ENCODE data around the gene ACLY.

ACLY gene

DNA sequence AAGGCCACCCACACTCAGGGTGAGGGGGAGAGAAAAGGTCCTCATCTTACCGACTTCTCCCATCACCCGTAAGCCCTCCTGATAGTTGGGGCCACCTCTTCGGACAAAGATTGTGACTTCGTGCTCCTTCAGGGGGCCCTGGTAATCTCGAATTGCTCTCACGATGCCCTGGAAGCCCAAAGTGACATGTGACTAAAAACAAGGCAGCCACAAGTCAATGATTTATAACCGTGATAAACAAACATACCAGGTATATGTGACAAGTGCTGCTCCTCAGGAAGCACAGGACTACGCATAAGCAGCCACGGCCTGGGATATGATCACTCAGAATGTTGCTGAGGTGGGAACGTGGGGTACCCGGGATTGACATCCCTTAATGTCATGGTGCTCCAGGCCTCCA is 17.1 kb downstream of the ACLY start:
- Histone ChIP-seq H3K4me2 (ENCODE audit: low read length) (no peak overlapping the region), H3K4me1 (ENCODE audit: insufficient read depth, low read length, severe bottlenecking) (no peaks in the 10 kb centered on the region), H3K27ac (ENCODE audit: low read depth, low read length, poor library complexity, severe bottlenecking) (no peak overlapping the region), H3K9me3 (ENCODE audit: low read length) (no peaks in the 10 kb centered on the region), H4K20me1 (ENCODE audit: insufficient read depth, low read length) (no peaks in the 10 kb centered on the region), H3K27me3 (ENCODE audit: insufficient read depth, low read length) (no peaks in the 10 kb centered on the region), H2AFZ (ENCODE audit: low read length) (no peak overlapping the region), H3K4me3 (ENCODE audit: low read depth, low read length, poor library complexity, severe bottlenecking) (no peak overlapping the region), H3K9ac (ENCODE audit: low read length) (no peak overlapping the region), H3K9me2 (ENCODE audit: low read depth, low read length) (no peaks in the 10 kb centered on the region), H3K79me2 (ENCODE audit: insufficient read depth, low read length) (no peaks in the 10 kb centered on the region), H3K36me3 (ENCODE audit: insufficient read depth, low read length) (peaks cover 96% of the 10 kb centered on the region), H3F3A (ENCODE audit: insufficient read depth, low read length) (no peaks in the 10 kb centered on the region)
- TF ChIP-seq, protein P1, sequence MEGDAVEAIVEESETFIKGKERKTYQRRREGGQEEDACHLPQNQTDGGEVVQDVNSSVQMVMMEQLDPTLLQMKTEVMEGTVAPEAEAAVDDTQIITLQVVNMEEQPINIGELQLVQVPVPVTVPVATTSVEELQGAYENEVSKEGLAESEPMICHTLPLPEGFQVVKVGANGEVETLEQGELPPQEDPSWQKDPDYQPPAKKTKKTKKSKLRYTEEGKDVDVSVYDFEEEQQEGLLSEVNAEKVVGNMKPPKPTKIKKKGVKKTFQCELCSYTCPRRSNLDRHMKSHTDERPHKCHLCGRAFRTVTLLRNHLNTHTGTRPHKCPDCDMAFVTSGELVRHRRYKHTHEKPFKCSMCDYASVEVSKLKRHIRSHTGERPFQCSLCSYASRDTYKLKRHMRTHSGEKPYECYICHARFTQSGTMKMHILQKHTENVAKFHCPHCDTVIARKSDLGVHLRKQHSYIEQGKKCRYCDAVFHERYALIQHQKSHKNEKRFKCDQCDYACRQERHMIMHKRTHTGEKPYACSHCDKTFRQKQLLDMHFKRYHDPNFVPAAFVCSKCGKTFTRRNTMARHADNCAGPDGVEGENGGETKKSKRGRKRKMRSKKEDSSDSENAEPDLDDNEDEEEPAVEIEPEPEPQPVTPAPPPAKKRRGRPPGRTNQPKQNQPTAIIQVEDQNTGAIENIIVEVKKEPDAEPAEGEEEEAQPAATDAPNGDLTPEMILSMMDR (IDR thresholded peaks at IDR 0.05; ENCODE audit: low read length): no peak
- TF ChIP-seq EZH2 (IDR thresholded peaks at IDR 0.05; ENCODE audit: borderline replicate concordance, low read length): no peak

DNA sequence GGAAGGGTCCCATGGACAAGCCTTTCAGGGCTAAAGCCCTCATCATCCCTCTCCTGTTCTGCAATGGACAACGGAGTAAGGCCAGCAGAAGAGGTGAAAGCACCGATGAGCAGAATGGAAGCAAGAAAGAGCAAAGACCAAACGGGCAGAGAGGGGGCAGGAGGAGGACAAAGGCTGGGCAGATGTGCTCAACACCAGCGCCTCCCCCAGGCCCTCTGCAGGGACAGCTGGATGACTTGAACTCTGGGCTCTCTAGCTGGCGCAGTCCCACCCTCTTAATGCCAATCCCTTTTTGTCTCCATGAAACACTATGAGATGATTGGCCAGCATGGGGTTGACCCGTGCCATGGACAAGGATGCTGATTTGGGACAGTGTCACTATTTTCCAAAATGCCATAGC is 22.0 kb downstream of the ACLY start:
- peaks cover 98% of the 10 kb centered on the region for H3K36me3 ChIP-seq (ENCODE audit: insufficient read depth, low read length)
- no peaks in the 10 kb centered on the region for H3F3A ChIP-seq (ENCODE audit: insufficient read depth, low read length)
- no peaks in the 10 kb centered on the region for H3K4me1 ChIP-seq (ENCODE audit: insufficient read depth, low read length, severe bottlenecking)
- no peaks in the 10 kb centered on the region for H4K20me1 ChIP-seq (ENCODE audit: insufficient read depth, low read length)
- H3K9me2 ChIP-seq (ENCODE audit: low read depth, low read length): no peaks in the 10 kb centered on the region
- no peak overlapping the region for H3K4me2 ChIP-seq (ENCODE audit: low read length)
- TF ChIP-seq EZH2 (IDR thresholded peaks at IDR 0.05; ENCODE audit: borderline replicate concordance, low read length): no peak
- TF ChIP-seq, protein P1 (IDR thresholded peaks at IDR 0.05; ENCODE audit: low read length): no peak
- no peak overlapping the region for H2AFZ ChIP-seq (ENCODE audit: low read length)
- H3K27me3 ChIP-seq (ENCODE audit: insufficient read depth, low read length): no peaks in the 10 kb centered on the region
- H3K27ac ChIP-seq (ENCODE audit: low read depth, low read length, poor library complexity, severe bottlenecking): no peak overlapping the region
- no peaks in the 10 kb centered on the region for H3K9me3 ChIP-seq (ENCODE audit: low read length)
- no peak overlapping the region for H3K9ac ChIP-seq (ENCODE audit: low read length)
- H3K79me2 ChIP-seq (ENCODE audit: insufficient read depth, low read length): no peaks in the 10 kb centered on the region
- H3K4me3 ChIP-seq (ENCODE audit: low read depth, low read length, poor library complexity, severe bottlenecking): no peak overlapping the region

DNA sequence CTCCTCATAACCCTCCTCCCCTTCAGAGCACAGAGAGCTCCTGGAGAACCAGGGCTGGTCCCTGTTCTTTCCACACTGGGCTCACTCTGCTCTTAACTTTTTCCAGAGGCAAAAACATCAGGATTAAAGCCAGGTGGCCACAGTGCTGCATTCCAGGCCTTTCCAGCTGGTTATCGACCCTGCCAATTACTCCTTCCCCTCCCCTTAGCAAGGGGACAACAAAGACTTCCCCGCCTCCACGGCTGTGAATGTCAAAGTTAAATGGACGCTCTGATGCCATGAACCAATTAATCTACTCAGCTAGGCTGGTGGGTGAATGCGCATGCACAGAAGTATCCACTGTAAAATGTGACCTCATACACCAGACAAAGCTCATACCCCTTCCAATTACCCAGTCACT is 23.1 kb downstream of the ACLY start:
- H3K27me3 ChIP-seq (ENCODE audit: insufficient read depth, low read length): no peaks in the 10 kb centered on the region
- no peaks in the 10 kb centered on the region for H3K4me1 ChIP-seq (ENCODE audit: insufficient read depth, low read length, severe bottlenecking)
- no peak overlapping the region for H3K4me3 ChIP-seq (ENCODE audit: low read depth, low read length, poor library complexity, severe bottlenecking)
- no peaks in the 10 kb centered on the region for H3K79me2 ChIP-seq (ENCODE audit: insufficient read depth, low read length)
- H4K20me1 ChIP-seq (ENCODE audit: insufficient read depth, low read length): no peaks in the 10 kb centered on the region
- no peak for TF ChIP-seq EZH2 (IDR thresholded peaks at IDR 0.05; ENCODE audit: borderline replicate concordance, low read length)
- TF ChIP-seq, protein P1 (IDR thresholded peaks at IDR 0.05; ENCODE audit: low read length): no peak
- no peak overlapping the region for H3K9ac ChIP-seq (ENCODE audit: low read length)
- H2AFZ ChIP-seq (ENCODE audit: low read length): no peak overlapping the region
- no peaks in the 10 kb centered on the region for H3K9me3 ChIP-seq (ENCODE audit: low read length)
- H3K9me2 ChIP-seq (ENCODE audit: low read depth, low read length): no peaks in the 10 kb centered on the region
- peaks cover 96% of the 10 kb centered on the region for H3K36me3 ChIP-seq (ENCODE audit: insufficient read depth, low read length)
- no peaks in the 10 kb centered on the region for H3F3A ChIP-seq (ENCODE audit: insufficient read depth, low read length)
- H3K4me2 ChIP-seq (ENCODE audit: low read length): no peak overlapping the region
- no peak overlapping the region for H3K27ac ChIP-seq (ENCODE audit: low read depth, low read length, poor library complexity, severe bottlenecking)

All from OCI-LY1 (cell line).